Adipocyte (in vitro differentiated cells): ENCODE results near the gene CCDC191.

ENCODE experiments used
- DNase-seq: peaks from one replicate; pipeline ENCODE4 v3.0.0-alpha.2; 2015; ENCODE audit warnings: low read depth
- H3K27me3 ChIP-seq: replicated peaks from 2 replicates; pipeline ENCODE4 v1.7.0; 2013; ENCODE audit warnings: mild to moderate bottlenecking, low read length, moderate library complexity; ENCODE audit not compliant: control insufficient read depth, insufficient read depth
- H3K36me3 ChIP-seq: 2 replicates; pipeline ENCODE4 v1.7.0; 2013; ENCODE audit warnings: low read length, mild to moderate bottlenecking, moderate library complexity; ENCODE audit not compliant: control insufficient read depth, insufficient read depth, severe bottlenecking
- H3K4me1 ChIP-seq: 2 replicates; pipeline ENCODE4 v1.7.0; 2013; ENCODE audit warnings: mild to moderate bottlenecking, low read length, moderate library complexity; ENCODE audit not compliant: control insufficient read depth, insufficient read depth
- H3K4me3 ChIP-seq: 2 replicates; pipeline ENCODE4 v1.7.0; 2013; ENCODE audit warnings: mild to moderate bottlenecking, low read length, moderate library complexity
- H3K9ac ChIP-seq: 2 replicates; pipeline ENCODE4 v1.7.0; 2013; ENCODE audit warnings: mild to moderate bottlenecking, low read length, moderate library complexity
- H3K9me3 ChIP-seq: 2 replicates; pipeline ENCODE4 v1.7.0; 2013; ENCODE audit warnings: mild to moderate bottlenecking, low read length, moderate library complexity; ENCODE audit not compliant: control insufficient read depth

The CCDC191 gene

DNA sequence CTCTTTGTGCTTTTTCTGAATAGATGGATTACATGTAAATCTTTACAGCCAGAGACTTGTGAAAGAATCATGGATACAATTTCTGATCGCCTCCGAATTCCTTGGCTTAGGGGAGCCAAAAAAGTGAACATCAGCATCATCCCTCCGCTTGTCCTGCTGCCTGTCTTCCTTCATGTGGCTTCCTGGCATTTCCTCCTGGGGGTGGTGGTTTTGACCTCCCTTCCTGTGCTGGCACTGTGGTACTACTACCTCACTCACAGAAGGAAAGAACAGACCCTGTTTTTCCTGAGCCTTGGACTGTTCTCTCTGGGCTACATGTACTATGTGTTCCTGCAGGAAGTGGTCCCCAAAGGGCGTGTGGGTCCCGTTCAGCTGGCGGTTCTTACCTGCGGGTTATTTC lies 102.6 kb downstream of the CCDC191 start:
- no peaks in the 10 kb centered on the region for H3K9me3 ChIP-seq
- no peak overlapping the region for H3K9ac ChIP-seq
- no peaks in the 10 kb centered on the region for H3K36me3 ChIP-seq
- no peak for DNase-seq
- H3K4me1 ChIP-seq, result peaks cover under 1% of the 10 kb centered on the region
- no peak overlapping the region for H3K4me3 ChIP-seq
- no peaks in the 10 kb centered on the region for H3K27me3 ChIP-seq

DNA sequence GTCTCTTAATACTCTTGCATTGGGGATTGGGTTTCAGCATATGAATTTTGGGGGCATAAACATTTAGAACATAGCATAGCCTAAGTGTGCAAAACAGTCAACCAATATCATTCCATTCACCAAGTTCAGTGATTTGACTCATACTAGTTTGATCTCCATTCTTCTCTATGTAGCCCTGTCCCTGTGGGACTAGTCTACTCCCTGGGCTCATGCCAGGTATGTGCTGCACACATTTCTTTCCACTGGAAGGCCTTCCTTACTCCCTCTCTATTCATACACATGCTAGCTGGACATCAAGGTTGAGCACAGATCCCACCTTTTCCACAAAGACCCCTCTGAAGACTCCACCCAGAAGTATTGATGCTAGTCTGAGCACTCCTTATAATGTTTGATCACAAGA lies 103.4 kb downstream of the CCDC191 start:
- no peak for DNase-seq
- Histone ChIP-seq H3K9me3 (no peaks in the 10 kb centered on the region), H3K4me3 (no peak overlapping the region), H3K4me1 (peaks cover 5% of the 10 kb centered on the region), H3K27me3 (no peaks in the 10 kb centered on the region), H3K36me3 (no peaks in the 10 kb centered on the region), H3K9ac (no peak overlapping the region)

DNA sequence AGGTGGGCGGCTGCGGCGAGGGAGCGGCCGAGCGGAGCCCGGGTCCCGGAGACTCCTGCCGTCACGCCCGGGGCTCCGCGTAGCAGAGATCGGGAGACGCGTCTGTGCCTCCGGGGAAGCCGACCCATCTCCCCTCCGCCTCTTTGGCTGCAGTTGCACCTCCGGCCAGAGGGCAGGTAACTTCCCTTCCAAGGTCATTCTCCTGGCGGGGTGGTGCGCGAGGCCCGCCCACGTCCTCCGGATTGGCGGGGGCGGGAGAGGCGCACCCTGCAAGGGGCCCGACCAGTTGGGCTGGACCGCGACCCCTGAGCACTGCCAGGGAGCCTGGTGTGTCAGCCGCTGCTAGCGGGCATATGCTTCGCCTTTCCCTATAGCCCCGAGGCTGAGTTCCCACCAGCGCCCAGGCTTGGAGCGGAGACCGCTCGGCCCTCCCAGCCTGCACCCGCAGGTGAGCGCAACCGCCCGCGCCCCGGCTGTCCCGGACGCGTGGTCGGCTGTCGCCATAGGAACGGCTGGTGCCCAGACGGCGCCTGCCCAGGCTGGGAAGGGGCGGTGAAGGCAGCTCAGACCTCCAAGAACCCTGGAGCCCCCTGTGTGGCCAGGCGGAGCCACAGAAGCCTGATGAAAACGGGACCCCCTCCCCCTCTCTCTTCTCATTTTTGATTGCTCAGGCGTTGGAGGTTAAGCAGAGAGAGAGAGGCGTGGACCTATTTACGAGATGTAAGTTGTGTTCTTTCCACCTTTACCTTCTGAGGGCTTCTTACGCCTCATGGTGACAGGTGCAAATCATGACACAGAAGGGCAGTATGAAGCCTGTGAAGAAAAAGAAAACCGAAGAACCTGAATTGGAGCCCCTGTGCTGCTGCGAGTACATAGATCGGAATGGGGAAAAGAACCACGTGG lies 108.1 kb downstream of the CCDC191 start:
- H3K9me3 ChIP-seq, result no peaks in the 10 kb centered on the region
- peak; percentile 29 for DNase-seq
- H3K27me3 ChIP-seq, result peaks cover 8% of the 10 kb centered on the region

DNA sequence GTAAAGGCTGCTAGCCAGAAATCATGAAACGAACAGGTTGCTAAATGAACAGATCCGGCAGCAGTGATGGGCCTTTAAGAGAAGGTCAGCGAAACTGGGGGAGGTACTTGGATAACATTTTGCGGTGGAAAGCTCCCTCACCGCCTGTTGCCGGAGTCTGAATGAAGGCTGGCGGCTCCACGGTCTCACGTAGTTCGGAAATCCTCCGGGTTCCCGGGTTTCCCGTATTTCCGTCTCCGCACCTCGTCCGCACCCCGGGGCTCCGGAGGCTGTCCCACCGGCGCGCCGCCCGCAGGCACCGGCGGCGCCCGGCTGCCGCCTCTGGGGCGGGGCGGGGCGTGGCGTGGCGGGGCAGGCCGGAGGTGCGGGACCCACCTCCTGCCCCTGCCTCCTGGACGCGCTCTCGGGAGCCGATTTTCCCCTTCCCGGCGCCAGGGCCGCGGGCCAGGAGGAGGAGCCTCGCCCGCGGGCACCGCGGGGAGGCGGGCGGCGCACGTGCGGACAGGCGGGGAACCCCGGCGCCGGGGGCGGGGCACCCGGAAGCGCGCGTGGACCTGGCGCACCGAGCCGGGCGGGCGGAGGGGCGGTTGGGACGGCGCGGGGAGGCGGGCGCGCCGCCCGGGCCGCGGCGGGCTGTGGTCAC lies 108.8 kb downstream of the CCDC191 start, which contains the start of gene ZDHHC23:
TSS of gene ZDHHC23 (plus strand) at position 642 of the 643 bp plus-strand sequence. CDS start 790 bp downstream, outside the sequence.
- peak; percentile 75 for DNase-seq
- peaks cover 8% of the 10 kb centered on the region for H3K27me3 ChIP-seq
- H3K4me3 ChIP-seq, result peak within 1 kb of the TSS; percentile 87
- peak within 1 kb of the TSS; percentile 67 for H3K9ac ChIP-seq
- H3K36me3 ChIP-seq, result no peaks in the 10 kb centered on the region
- H3K4me1 ChIP-seq, result peaks cover 5% of the 10 kb centered on the region
- H3K9me3 ChIP-seq, result no peaks in the 10 kb centered on the region

More for the DNA sequence above, 108.1 kb downstream of the CCDC191 start:
- H3K4me3 ChIP-seq, result peak overlapping the region; percentile 87
- no peaks in the 10 kb centered on the region for H3K36me3 ChIP-seq
- H3K4me1 ChIP-seq, result peaks cover 5% of the 10 kb centered on the region
- H3K9ac ChIP-seq, result peak overlapping the region; percentile 67

DNA sequence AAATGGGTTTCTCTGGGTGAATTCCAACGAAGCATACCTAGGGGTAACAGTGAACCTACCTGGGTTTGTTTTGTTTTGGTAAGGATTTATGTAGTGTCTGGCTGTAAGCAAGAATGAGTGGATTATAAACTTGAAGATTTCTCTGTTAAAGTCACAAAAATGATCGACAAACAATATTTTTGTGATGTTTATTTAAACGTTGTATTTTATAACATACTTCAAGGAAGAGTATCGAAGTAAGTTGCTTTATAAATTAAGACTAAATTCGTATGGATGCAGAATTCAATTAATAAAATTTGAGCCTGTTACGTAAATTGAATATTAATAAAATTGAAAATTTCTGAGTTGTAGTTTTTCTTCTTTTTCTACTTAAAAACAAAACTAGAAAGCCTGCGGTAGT lies 109.5 kb downstream of the CCDC191 start:
- peak overlapping the region; percentile 67 for H3K9ac ChIP-seq
- H3K36me3 ChIP-seq, result no peaks in the 10 kb centered on the region
- peak overlapping the region; percentile 87 for H3K4me3 ChIP-seq
- DNase-seq, result no peak
- peaks cover 5% of the 10 kb centered on the region for H3K4me1 ChIP-seq
- no peaks in the 10 kb centered on the region for H3K9me3 ChIP-seq
- H3K27me3 ChIP-seq, result peaks cover 8% of the 10 kb centered on the region

DNA sequence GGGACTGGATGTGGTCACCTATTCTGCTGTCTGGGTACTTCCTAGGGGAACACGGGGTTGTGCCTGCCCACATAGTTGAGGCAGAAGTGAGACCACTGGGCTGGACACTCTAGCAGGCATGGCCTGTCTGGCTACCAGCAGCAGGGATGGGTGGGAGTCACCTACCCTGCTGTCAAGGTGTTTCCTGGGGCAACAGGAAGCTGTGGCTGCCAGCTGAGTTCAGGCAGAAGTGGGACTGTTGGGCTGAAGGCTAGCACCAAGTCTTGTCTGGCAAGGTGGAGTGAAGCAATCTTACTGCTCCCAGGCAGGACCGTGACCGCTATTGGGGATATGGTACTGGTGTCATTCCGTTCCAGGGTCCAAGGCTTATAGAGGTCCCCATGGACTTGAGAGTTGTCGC lies 128.8 kb downstream of the CCDC191 start:
- Histone ChIP-seq H3K27me3 (peaks cover 5% of the 10 kb centered on the region), H3K9ac (no peak overlapping the region), H3K9me3 (peaks cover 22% of the 10 kb centered on the region), H3K4me3 (no peak overlapping the region), H3K4me1 (no peaks in the 10 kb centered on the region), H3K36me3 (no peaks in the 10 kb centered on the region)
- DNase-seq, result no peak

DNA sequence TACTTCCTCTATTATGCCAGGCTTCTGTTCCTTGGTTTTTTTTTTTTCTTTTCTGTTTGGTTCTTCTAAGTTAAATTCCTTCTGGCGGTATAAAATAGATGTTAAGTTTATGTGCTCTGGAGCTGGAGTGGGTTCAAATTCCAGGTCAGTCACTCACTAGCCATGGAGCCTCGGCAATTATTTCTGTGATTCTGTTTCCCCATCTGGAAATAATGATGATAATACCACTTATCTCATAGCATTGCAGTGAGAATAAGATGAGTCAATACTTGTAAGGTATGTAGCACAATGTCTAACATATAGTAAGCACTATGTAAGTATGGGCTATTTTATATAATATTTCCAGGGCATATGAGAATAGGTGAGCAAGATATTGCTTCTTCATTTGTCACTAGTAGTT lies 141.7 kb downstream of the CCDC191 start:
- H3K36me3 ChIP-seq, result no peaks in the 10 kb centered on the region
- H3K9ac ChIP-seq, result no peak overlapping the region
- peak; percentile 58 for DNase-seq
- peaks cover 3% of the 10 kb centered on the region for H3K4me1 ChIP-seq
- H3K4me3 ChIP-seq, result no peak overlapping the region
- H3K27me3 ChIP-seq, result no peaks in the 10 kb centered on the region
- H3K9me3 ChIP-seq, result no peaks in the 10 kb centered on the region
